Esophagus muscularis mucosa (tissue), 4 donors: ENCODE results near the gene LAPTM4A. TPM values are rescaled to one million over a fixed set of nuclear protein-coding genes. Genes with fewer than 3 reads are reported as not detected.

Experiments used
- DNase-seq: peaks from one replicate; pipeline ENCODE4 v3.0.0-alpha.2; 2017; ENCODE audit errors: extremely low spot score
- H3K27ac ChIP-seq, 4 donors: fragments of 200-600 bp; sonication (generic); replicated peaks in 1 of 4; 1 replicate in 3 of 4; 2 replicates in 1 of 4; pipeline ENCODE4 v1.5.1; 2016 to 2019; ENCODE audit warnings: mild to moderate bottlenecking in 1 of 4
- H3K27me3 ChIP-seq, 4 donors: fragments of 200-600 bp; sonication (generic); one replicate each; pipeline versions ENCODE4 v1.5.1 to v1.6.0; 2016 to 2019
- H3K36me3 ChIP-seq, 4 donors: fragments of 200-600 bp; sonication (generic); one replicate each; pipeline ENCODE4 v1.5.1; 2016 to 2019
- H3K4me1 ChIP-seq, 4 donors: fragments of 200-600 bp; sonication (generic); one replicate each; pipeline ENCODE4 v1.5.1; 2016 to 2019
- H3K4me3 ChIP-seq, 4 donors: fragments of 200-600 bp; sonication (generic); 1 replicate in 2 of 4; 2 replicates in 2 of 4; pipeline ENCODE4 v1.5.1; 2016 to 2019; ENCODE audit warnings: mild to moderate bottlenecking in 4 of 4, moderate library complexity in 1 of 4
- H3K9me3 ChIP-seq, 4 donors: fragments of 200-600 bp; sonication (generic); 1 replicate in 3 of 4; 2 replicates in 1 of 4; pipeline ENCODE4 v1.5.1; 2016 to 2019
- EP300 ChIP-seq: sonication (generic); formaldehyde crosslinking; IDR thresholded peaks from one replicate; pipeline ENCODE4 v1.6.1; 2017; ENCODE audit warnings: antibody characterized with exemption
- POLR2A ChIP-seq: fragments of 450-650 bp; IDR thresholded peaks from one replicate; pipeline ENCODE4 v1.6.1; 2017; ENCODE audit warnings: antibody characterized with exemption, moderate library complexity, mild to moderate bottlenecking, low read depth
- POLR2AphosphoS5 ChIP-seq, 2 donors: sonication (generic); formaldehyde crosslinking; IDR thresholded peaks; one replicate each; pipeline ENCODE4 v1.6.1; 2017; ENCODE audit warnings: antibody characterized with exemption in 2 of 2
- WGBS: methylation state at CpG from one replicate; pipeline ENCODE4 v1.1.5; 2018; 5-methylcytosine and 5-hydroxymethylcytosine counted together
- intact Hi-C: fragments of 100-400 bp; cut with DNase I; formaldehyde crosslinking; loops from one replicate; pipeline ENCODE4 v1.15.1; 2023
- total RNA-seq, 4 donors: library from RNA; depleted of rRNA; stranded (reverse); fragments of >200 nt; gene quantifications; one replicate each; pipeline versions ENCODE4 v1.1.0 to v1.2.1, GENCODE V29; 2016
- TF ChIP-seq, protein P1 (sequence below), 3 experiments: fragments of 200-600 bp in 2 of 3; fragments of 450-650 bp in 1 of 3; sonication (generic) in 2 of 3; IDR thresholded peaks; one replicate each; pipeline ENCODE4 v1.5.1; 2017 to 2019; ENCODE audit warnings: antibody characterized with exemption in 3 of 3, mild to moderate bottlenecking in 2 of 3, moderate library complexity in 1 of 3

LAPTM4A gene
- total RNA-seq, 4 donors from 2014 or later, result 154 to 215 (median 192) TPM

- no peak for DNase-seq
- H3K9me3 ChIP-seq, result no peaks in the 10 kb centered on the region
- WGBS, result 97% methylated on average over 10 of the region's 10 CpGs
- no peak overlapping the region for H3K4me3 ChIP-seq
- H3K27ac ChIP-seq, result no peak overlapping the region
- H3K27me3 ChIP-seq, result peaks cover 0 to 14% (median 0%) of the 10 kb centered on the region in 4 donors
- no peak for TF ChIP-seq POLR2A
- no peak for TF ChIP-seq EP300
- TF ChIP-seq POLR2AphosphoS5 (IDR thresholded peaks at IDR 0.05), result no peak
- TF ChIP-seq, protein P1, sequence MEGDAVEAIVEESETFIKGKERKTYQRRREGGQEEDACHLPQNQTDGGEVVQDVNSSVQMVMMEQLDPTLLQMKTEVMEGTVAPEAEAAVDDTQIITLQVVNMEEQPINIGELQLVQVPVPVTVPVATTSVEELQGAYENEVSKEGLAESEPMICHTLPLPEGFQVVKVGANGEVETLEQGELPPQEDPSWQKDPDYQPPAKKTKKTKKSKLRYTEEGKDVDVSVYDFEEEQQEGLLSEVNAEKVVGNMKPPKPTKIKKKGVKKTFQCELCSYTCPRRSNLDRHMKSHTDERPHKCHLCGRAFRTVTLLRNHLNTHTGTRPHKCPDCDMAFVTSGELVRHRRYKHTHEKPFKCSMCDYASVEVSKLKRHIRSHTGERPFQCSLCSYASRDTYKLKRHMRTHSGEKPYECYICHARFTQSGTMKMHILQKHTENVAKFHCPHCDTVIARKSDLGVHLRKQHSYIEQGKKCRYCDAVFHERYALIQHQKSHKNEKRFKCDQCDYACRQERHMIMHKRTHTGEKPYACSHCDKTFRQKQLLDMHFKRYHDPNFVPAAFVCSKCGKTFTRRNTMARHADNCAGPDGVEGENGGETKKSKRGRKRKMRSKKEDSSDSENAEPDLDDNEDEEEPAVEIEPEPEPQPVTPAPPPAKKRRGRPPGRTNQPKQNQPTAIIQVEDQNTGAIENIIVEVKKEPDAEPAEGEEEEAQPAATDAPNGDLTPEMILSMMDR (IDR thresholded peaks at IDR 0.05), result no peak
- no peaks in the 10 kb centered on the region for H3K4me1 ChIP-seq
- no peaks in the 10 kb centered on the region for H3K36me3 ChIP-seq
- intact Hi-C loops, result no loop called here
Measured at GRCh38 chr2:20005067-20005627, 46.3 kb downstream of the LAPTM4A start.

GRCh38 chr2:20001361-20001863, 50.0 kb downstream of the LAPTM4A start:
- Histone ChIP-seq H3K36me3 (no peaks in the 10 kb centered on the region), H3K27ac (no peak overlapping the region), H3K4me3 (no peak overlapping the region), H3K27me3 (no peaks in the 10 kb centered on the region), H3K9me3 (no peaks in the 10 kb centered on the region), H3K4me1 (no peaks in the 10 kb centered on the region)
- intact Hi-C loops, result no loop called here
- no peak for DNase-seq
- no peak for TF ChIP-seq EP300
- TF ChIP-seq POLR2AphosphoS5 (IDR thresholded peaks at IDR 0.05), result no peak
- no peak for TF ChIP-seq POLR2A
- TF ChIP-seq, protein P1 (IDR thresholded peaks at IDR 0.05), result no peak
- WGBS, result 74% methylated on average over 2 of the region's 2 CpGs

- TF ChIP-seq POLR2AphosphoS5 (IDR thresholded peaks at IDR 0.05) (no peak), POLR2A (no peak), EP300 (no peak)
- TF ChIP-seq, protein P1 (IDR thresholded peaks at IDR 0.05), result no peak
- H3K27me3 ChIP-seq, result no peaks in the 10 kb centered on the region
- no peak for DNase-seq
- H3K27ac ChIP-seq, result no peak overlapping the region
- H3K36me3 ChIP-seq, result no peaks in the 10 kb centered on the region
- H3K9me3 ChIP-seq, result no peaks in the 10 kb centered on the region
- H3K4me3 ChIP-seq, result no peak overlapping the region
- intact Hi-C loops, result no loop called here
- peaks cover 9 to 17% (median 13%) of the 10 kb centered on the region in 4 donors for H3K4me1 ChIP-seq
Measured at GRCh38 chr2:19993731-19994130, 57.7 kb downstream of the LAPTM4A start.

GRCh38 chr2:19991895-19992294, 59.5 kb downstream of the LAPTM4A start:
- 91% methylated on average over 1 of the region's 1 CpG for WGBS
- Histone ChIP-seq H3K4me1 (peaks cover 15 to 22% (median 20%) of the 10 kb centered on the region in 4 donors), H3K9me3 (no peaks in the 10 kb centered on the region), H3K27ac (no peak overlapping the region), H3K36me3 (no peaks in the 10 kb centered on the region), H3K27me3 (no peaks in the 10 kb centered on the region), H3K4me3 (no peak overlapping the region)
- TF ChIP-seq POLR2A (no peak), POLR2AphosphoS5 (IDR thresholded peaks at IDR 0.05) (no peak), EP300 (no peak)
- TF ChIP-seq, protein P1 (IDR thresholded peaks at IDR 0.05), result no peak
- no peak for DNase-seq
- intact Hi-C loops, result no loop called here

- intact Hi-C loops, result no loop called here
- no peak for TF ChIP-seq EP300
- TF ChIP-seq POLR2AphosphoS5 (IDR thresholded peaks at IDR 0.05), result no peak
- TF ChIP-seq, protein P1 (IDR thresholded peaks at IDR 0.05), result no peak
- no peak for TF ChIP-seq POLR2A
- Histone ChIP-seq H3K36me3 (peaks cover 0 to 3% (median 0%) of the 10 kb centered on the region in 4 donors), H3K4me1 (peaks cover 15 to 22% (median 20%) of the 10 kb centered on the region in 4 donors), H3K27me3 (no peaks in the 10 kb centered on the region), H3K27ac (peak overlapping the region; percentile 66 to 84 (median 74)), H3K9me3 (no peaks in the 10 kb centered on the region), H3K4me3 (peak overlapping the region; percentile 67 to 84 (median 82))
- 20% methylated on average over 8 of the region's 10 CpGs for WGBS
- DNase-seq, result no peak
Measured at GRCh38 chr2:19990416-19990728, 61.1 kb downstream of the LAPTM4A start.
